ENCODE results near the gene PHC2.

GRCh38 chr1:33347650-33347992 is 83.3 kb downstream of the PHC2 start:
- TF ChIP-seq, protein P1, sequence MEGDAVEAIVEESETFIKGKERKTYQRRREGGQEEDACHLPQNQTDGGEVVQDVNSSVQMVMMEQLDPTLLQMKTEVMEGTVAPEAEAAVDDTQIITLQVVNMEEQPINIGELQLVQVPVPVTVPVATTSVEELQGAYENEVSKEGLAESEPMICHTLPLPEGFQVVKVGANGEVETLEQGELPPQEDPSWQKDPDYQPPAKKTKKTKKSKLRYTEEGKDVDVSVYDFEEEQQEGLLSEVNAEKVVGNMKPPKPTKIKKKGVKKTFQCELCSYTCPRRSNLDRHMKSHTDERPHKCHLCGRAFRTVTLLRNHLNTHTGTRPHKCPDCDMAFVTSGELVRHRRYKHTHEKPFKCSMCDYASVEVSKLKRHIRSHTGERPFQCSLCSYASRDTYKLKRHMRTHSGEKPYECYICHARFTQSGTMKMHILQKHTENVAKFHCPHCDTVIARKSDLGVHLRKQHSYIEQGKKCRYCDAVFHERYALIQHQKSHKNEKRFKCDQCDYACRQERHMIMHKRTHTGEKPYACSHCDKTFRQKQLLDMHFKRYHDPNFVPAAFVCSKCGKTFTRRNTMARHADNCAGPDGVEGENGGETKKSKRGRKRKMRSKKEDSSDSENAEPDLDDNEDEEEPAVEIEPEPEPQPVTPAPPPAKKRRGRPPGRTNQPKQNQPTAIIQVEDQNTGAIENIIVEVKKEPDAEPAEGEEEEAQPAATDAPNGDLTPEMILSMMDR (IDR thresholded peaks at IDR 0.05), result no peak
- peak in 1 of 2 donors; percentile 21 for TF ChIP-seq POLR2A (IDR thresholded peaks at IDR 0.05)

Data from heart left ventricle (tissue), 13 donors.